Stimulated activated CD8-positive, alpha-beta memory T cell treated with anti-CD3 and anti-CD28 coated beads, Interleukin-7, amount 100 ng/mL, for 4 hours (primary cell): Measurements from ENCODE around the gene CARM1.
"Not testable (repeated sequence)": the region's sequence is repeated elsewhere in the genome, so short reads cannot be mapped to it uniquely, and the experiment has no call there.

Experiments used
- DNase-seq, 2 donors: peaks; one replicate each; pipeline ENCODE4 v3.0.0-alpha.2; 2020; ENCODE audit warnings: low read depth in 2 of 2

Gene CARM1

DNA sequence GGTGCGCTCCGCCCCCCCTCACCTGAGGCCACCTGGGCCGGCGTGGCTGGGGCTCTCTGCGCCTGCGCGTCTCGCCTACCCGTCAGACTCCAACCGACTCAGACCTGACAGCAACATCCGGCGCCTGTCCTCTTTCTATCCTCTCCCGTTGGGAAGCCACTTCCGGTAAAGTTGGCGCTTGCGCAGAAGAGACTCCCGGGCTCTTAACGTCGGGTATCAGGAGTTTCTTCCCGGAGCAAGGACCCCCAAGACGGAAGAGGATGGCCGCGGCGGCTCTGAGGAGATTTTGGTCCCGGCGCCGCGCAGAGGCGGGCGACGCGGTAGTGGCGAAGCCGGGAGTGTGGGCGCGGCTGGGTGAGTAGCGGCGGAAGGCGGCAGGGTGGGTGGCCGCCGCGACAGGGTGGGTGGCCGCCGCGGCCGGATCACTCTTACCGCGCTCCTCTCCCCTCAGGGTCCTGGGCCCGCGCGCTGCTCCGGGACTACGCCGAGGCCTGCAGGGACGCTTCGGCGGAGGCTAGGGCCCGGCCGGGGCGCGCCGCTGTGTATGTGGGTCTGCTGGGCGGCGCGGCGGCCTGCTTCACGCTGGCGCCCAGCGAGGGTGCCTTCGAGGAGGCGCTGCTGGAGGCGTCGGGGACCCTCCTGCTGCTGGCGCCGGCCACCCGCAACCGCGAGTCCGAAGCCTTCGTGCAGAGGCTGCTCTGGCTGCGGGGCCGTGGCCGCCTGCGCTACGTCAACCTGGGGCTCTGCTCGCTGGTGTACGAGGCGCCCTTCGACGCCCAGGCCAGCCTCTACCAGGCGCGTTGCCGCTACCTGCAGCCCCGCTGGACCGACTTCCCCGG is 57.4 kb downstream of the CARM1 start, which contains the start of the genes TIMM29 and YIPF2:
TSS of gene TIMM29 (plus strand) at position 249 of the 839 bp plus-strand sequence. CDS start at position 261, 12 bp downstream.
TSS of gene YIPF2 (minus strand) at position 77 of the 839 bp plus-strand sequence. CDS start 229 bp downstream, outside the sequence.
- peak; percentile 91 to 95 for DNase-seq

- DNase-seq = no peak
Observed at GRCh38 chr19:10929402-10929794, 58.0 kb downstream of the CARM1 start.

GRCh38 chr19:10935371-10936059 is 64.2 kb downstream of the CARM1 start:
- no peak for DNase-seq

DNA sequence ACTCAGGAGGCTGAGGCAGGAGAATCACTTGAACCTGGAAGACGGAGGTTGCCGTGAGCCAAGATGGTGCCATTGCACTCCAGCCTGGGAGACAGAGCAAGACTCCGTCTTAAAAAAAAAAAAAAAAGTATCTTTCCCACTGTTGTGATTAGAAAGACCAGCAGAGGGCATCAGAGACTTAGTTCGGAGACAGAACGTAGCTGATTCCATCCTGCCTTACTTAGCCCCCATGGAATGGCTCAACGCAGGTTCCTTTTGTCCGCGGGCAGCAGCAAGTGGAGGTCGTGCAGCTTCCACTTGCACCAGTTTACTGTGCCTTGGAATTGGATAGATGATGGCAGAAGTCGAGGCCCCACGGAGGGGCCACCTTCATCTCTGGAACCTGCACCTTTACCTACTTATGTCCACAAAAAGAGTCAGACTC is 65.3 kb downstream of the CARM1 start:
- DNase-seq = no peak

DNA sequence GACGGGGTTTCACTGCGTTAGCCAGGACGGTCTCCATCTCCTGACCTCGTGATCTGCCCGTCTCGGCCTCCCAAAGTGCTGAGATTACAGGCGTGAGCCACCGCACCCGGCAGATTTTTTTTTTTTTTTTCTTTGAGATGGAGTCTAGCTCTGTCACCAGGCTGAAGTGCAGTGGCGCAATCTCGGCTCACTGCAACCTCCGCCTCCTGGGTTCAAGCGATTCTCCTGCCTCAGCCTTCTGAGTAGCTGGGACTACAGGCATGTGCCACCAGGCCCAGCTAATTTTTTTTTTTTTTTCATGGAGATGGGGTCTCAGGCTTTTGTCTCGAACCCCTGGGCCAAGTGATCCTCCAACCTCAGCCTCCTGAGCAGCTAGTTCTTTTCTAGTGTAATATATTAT is 70.3 kb downstream of the CARM1 start:
- DNase-seq = not testable (repeated sequence)

DNA sequence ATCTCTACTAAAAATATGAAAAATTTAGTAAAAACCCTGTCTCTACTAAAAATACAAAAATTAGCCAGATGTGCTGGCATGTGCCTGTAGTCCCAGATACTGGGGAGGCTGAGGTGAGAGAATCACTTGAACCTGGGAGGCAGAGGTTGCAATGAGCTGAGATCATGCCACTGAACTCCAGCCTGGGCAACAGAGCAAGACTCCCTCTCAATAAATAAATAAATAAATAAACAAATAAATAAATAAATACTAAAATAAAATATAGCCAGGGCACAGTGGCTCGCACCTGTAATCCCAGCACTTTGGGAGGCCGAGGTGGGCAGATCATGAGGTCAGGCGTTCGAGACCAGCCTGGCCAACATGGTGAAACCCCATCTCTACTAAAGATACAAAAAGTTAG is 72.1 kb downstream of the CARM1 start:
- DNase-seq = not testable (repeated sequence)

- no peak for DNase-seq
Observed at GRCh38 chr19:10945264-10945663, 73.9 kb downstream of the CARM1 start.

- no peak for DNase-seq
Observed at GRCh38 chr19:10946958-10947657, 75.8 kb downstream of the CARM1 start.

DNA sequence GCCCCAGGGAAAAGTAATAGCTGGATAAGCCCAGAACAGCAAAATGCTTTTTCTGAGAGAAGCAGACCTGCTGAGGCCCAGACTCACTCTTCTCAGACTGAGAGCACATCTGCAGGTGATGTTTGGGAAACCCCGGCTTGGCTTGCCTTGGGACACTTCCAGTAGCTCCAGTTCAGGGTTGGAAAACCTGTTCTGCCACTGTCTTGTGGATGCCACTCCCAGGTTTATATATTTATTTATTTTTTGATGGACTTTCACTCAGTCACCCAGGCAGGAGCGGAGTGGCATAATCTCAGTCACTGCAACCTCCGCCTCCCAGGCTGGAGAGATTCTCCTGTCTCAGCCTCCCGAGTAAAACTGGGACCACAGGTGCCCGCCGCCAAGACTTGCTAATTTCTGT is 81.5 kb downstream of the CARM1 start:
- DNase-seq = no peak

GRCh38 chr19:10959277-10959968 is 88.1 kb downstream of the CARM1 start:
- DNase-seq = not testable (repeated sequence)

GRCh38 chr19:10960314-10961072 is 89.1 kb downstream of the CARM1 start, which contains the start of gene SMARCA4:
Gene SMARCA4 (plus strand): TSS chr19:10961030. CDS start chr19:10984152, 23,122 bp downstream.
- DNase-seq = peak; percentile 91 to 99

DNA sequence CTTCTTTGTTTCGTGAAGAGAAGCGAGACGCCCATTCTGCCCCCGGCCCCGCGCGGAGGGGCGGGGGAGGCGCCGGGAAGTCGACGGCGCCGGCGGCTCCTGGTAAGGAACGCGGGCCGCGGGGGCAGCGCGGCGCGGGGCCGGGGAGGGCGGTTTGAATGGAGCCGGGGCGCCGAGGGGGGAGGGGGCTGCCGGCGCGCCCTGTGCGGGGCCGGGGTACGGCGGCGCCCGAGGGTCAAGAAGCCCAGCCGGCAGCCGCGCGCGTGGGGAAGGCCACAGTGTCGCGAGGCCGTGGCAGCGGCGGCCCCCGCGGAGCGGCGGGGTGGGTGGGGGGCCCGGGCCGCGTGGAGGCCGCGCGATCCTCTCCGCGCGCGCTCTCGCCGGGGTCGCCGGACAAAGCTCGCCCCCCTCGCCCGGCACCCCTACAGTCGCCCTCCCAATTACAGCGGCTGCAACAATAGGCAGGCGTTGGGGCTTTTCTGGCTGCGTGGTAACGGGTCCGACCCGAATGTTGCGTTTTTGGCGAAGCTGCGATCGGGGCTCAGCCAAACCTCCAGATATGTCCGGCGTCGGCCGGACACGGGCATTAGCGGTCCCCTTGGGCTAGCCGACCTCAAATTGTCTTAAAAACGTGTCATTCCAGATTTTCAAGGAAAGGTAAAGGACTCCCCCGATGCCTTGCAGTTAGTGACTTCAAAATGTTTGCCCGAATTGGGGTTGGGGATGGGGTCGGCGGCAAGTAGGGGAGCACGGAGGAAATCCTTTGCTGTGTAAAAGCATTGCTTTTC is 89.9 kb downstream of the CARM1 start:
- DNase-seq = no peak

DNA sequence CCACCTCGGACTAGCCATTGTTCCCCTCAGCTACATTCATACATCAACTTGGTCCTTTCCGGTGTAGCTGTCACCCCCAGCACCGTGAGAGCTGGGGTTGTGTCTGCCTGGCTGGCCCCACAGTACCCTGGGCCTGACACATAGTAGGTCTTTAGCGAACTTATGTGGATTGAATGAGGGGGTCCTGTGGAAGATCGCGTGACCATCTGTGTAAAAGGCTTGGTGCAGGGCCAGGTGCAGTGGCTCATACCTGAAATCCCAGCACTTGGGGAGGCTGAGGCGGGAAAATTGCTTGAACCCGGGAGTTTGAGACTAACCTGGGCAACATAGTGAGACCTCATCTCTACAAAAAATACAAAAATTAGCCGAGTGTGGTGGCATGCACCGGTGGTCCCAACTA is 91.5 kb downstream of the CARM1 start:
- no peak for DNase-seq

DNA sequence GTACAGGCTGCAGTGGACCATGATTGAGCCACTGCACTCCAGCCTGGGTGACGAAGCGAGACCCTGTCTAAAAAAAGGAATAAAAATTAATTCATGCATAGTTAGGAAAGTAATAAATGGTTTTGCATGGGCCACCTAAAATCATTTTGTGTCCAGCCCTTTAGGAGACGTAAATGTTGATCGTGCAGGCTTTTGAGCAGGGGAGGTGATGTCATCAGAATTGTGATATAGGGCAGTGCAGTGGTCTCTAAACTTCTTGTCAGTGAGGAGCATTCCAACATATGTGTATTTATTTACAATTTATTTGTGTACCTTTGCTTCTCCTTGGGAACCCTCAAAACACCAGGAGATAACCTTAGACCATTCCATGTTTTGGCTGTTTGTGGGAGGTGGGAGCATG is 92.5 kb downstream of the CARM1 start:
- DNase-seq = no peak

- no peak for DNase-seq
Observed at GRCh38 chr19:10964903-10965302, 93.5 kb downstream of the CARM1 start.

DNA sequence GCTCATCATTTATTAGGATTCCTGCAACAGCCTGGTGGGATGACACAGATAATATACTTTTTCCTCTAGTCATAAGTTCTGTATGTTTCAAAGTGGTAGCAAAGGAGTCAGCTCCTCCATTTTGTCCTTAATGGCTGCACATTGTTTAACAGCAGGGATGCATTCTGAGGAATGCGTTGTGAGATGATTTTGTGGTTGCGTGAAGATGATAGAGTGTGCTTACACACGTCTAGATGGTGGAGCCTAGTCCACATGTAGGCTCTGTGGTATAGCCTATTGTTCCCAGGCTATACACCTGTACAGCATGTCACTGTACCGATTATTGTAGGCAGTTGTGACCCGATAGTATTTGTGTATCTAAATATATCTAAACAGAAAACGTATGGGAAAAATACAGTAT is 94.0 kb downstream of the CARM1 start:
- DNase-seq = no peak

DNA sequence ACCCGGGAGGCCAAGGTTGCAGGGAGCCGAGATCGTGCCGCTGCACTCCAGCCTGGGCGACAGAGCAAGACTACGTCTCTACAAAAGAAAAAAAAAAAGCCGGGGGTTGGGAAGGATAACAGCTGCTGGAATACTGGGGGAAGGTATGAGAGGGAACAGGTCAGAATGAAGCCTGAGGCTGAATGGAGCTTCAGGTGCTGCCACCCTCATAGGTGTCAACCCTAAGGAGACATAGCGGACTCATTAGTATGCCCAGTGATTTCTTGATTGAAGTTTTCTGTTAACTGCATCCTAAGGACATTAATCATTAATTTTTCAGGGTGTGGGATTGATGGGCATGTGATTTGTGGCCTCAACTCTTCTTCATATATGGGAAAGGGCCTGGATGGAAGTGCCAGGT is 95.5 kb downstream of the CARM1 start:
- DNase-seq = no peak

DNA sequence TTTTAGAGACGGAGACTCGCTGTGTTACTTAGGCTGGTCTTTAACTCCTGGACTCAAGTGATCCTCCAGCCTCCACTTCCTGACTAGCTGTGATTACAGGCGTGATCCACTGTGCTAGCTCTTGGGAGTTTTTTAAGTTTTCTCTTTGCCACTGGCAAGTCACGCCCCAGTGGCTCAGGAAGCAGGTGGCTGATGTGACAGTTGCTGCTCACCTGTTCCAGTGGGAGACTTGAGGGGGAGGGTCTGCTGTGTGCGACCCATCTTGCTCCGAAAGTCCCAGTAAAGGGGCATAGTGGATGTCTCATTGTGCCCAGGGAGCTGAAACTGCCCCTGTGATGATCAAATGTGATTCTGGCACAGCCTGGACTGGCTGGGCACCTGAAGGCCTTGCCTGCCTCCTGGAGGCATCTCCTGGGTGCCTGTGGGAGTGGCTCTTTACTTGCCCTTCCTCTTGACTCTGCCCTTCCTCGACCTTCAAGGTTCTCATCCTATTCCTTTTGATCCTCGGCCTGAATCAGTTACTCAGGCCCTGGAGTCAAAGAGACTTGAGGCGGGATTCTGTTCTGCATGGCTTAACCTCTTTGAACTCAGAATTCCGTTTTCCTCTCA is 97.3 kb downstream of the CARM1 start:
- DNase-seq = no peak

GRCh38 chr19:10971107-10971726 is 99.9 kb downstream of the CARM1 start:
- DNase-seq = no peak
